Loucy (cell line): Measurements from ENCODE around the gene OR2T27.

ENCODE experiments used
- H2AFZ ChIP-seq: fragments of 200-600 bp; sonication (generic); 2 replicates; pipeline ENCODE4 v1.6.0; 2016; ENCODE audit warnings: antibody characterized with exemption, mild to moderate bottlenecking, low read length, moderate library complexity
- H3F3A ChIP-seq: fragments of 200-600 bp; 2 replicates; pipeline ENCODE4 v1.6.0; 2016; ENCODE audit warnings: antibody characterized with exemption, low read depth, mild to moderate bottlenecking
- H3K27me3 ChIP-seq: fragments of 200-600 bp; sonication (generic); 2 replicates; pipeline ENCODE4 v1.6.1; 2014; ENCODE audit warnings: low read length, mild to moderate bottlenecking; ENCODE audit not compliant: insufficient read depth, poor library complexity, severe bottlenecking
- H3K36me3 ChIP-seq: fragments of 200-600 bp; sonication (generic); 2 replicates; pipeline ENCODE4 v1.6.1; 2016; ENCODE audit warnings: low read length; ENCODE audit not compliant: insufficient read depth
- H3K4me1 ChIP-seq: fragments of 200-600 bp; sonication (generic); 2 replicates; pipeline ENCODE4 v1.5.1; 2014; ENCODE audit warnings: low read length, mild to moderate bottlenecking; ENCODE audit not compliant: insufficient read depth, poor library complexity, severe bottlenecking
- H3K4me2 ChIP-seq: fragments of 200-600 bp; sonication (generic); 2 replicates; pipeline ENCODE4 v1.6.0; 2014; ENCODE audit warnings: antibody characterized with exemption, low read length, low read depth, mild to moderate bottlenecking; ENCODE audit not compliant: poor library complexity, severe bottlenecking
- H3K4me3 ChIP-seq: fragments of 200-600 bp; sonication (generic); 2 replicates; pipeline ENCODE4 v1.5.1; 2014; ENCODE audit warnings: low read length, mild to moderate bottlenecking, mixed read lengths; ENCODE audit not compliant: poor library complexity, severe bottlenecking
- H3K79me2 ChIP-seq: fragments of 200-600 bp; sonication (generic); 2 replicates; pipeline ENCODE4 v1.6.1; 2014; ENCODE audit warnings: low read length; ENCODE audit not compliant: insufficient read depth
- H3K9ac ChIP-seq: fragments of 200-600 bp; sonication (generic); 2 replicates; pipeline ENCODE4 v1.6.0; 2014; ENCODE audit warnings: mild to moderate bottlenecking, low read depth, low read length, moderate library complexity; ENCODE audit not compliant: poor library complexity, severe bottlenecking
- H3K9me2 ChIP-seq: fragments of 200-600 bp; sonication (generic); replicated peaks from 2 replicates; pipeline ENCODE4 v1.6.1; 2016; ENCODE audit warnings: low read depth, low read length, mixed read lengths
- H3K9me3 ChIP-seq: fragments of 200-600 bp; sonication (generic); 2 replicates; pipeline ENCODE4 v1.6.1; 2014; ENCODE audit warnings: mild to moderate bottlenecking, antibody characterized with exemption, low read length, low read depth; ENCODE audit not compliant: insufficient read depth
- H4K20me1 ChIP-seq: fragments of 200-600 bp; sonication (generic); 2 replicates; pipeline ENCODE4 v1.6.0; 2014; ENCODE audit warnings: antibody characterized with exemption, low read length, mild to moderate bottlenecking; ENCODE audit not compliant: insufficient read depth, poor library complexity, severe bottlenecking
- EZH2phosphoT487 ChIP-seq: fragments of 200-600 bp; IDR thresholded peaks from 2 replicates; pipeline ENCODE4 v1.6.1; 2018; ENCODE audit warnings: antibody characterized with exemption, mild to moderate bottlenecking, moderate library complexity, borderline replicate concordance
- TF ChIP-seq, protein P1 (sequence below): fragments of 200-600 bp; sonication (generic); conservative IDR thresholded peaks from 2 replicates; pipeline ENCODE4 v1.5.1; 2014; ENCODE audit warnings: mild to moderate bottlenecking, antibody characterized with exemption, low read length

OR2T27 gene

DNA sequence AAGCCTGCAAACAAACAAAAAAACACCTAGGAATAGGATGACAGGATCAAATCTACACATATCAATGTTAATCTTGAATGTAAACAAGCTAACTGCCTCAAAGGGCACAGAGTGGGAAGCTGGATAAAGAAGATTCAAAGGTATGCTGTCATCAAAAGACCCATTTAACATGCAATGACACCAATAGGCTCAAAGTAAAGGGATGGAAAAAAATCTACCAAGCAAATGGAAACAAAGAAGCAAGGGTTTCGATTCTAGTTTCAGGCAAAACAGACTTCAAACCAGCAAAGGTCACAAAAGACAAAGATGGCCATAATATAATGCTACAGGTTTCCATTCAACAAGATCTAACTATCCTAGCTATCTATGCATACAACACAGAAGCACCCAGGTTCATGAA, 41.6 kb downstream of the OR2T27 start:
- no peaks in the 10 kb centered on the region for H3K9me2 ChIP-seq
- H2AFZ ChIP-seq = no peak overlapping the region
- H3K9ac ChIP-seq = no peak overlapping the region
- no peaks in the 10 kb centered on the region for H3F3A ChIP-seq
- H3K79me2 ChIP-seq = no peaks in the 10 kb centered on the region
- H3K27me3 ChIP-seq = no peaks in the 10 kb centered on the region
- no peaks in the 10 kb centered on the region for H3K36me3 ChIP-seq
- TF ChIP-seq, protein P1, sequence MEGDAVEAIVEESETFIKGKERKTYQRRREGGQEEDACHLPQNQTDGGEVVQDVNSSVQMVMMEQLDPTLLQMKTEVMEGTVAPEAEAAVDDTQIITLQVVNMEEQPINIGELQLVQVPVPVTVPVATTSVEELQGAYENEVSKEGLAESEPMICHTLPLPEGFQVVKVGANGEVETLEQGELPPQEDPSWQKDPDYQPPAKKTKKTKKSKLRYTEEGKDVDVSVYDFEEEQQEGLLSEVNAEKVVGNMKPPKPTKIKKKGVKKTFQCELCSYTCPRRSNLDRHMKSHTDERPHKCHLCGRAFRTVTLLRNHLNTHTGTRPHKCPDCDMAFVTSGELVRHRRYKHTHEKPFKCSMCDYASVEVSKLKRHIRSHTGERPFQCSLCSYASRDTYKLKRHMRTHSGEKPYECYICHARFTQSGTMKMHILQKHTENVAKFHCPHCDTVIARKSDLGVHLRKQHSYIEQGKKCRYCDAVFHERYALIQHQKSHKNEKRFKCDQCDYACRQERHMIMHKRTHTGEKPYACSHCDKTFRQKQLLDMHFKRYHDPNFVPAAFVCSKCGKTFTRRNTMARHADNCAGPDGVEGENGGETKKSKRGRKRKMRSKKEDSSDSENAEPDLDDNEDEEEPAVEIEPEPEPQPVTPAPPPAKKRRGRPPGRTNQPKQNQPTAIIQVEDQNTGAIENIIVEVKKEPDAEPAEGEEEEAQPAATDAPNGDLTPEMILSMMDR = no peak
- no peak for TF ChIP-seq EZH2phosphoT487
- H3K4me1 ChIP-seq = no peaks in the 10 kb centered on the region
- no peak overlapping the region for H3K4me2 ChIP-seq
- H3K9me3 ChIP-seq = no peaks in the 10 kb centered on the region
- no peak overlapping the region for H3K4me3 ChIP-seq
- H4K20me1 ChIP-seq = no peaks in the 10 kb centered on the region

DNA sequence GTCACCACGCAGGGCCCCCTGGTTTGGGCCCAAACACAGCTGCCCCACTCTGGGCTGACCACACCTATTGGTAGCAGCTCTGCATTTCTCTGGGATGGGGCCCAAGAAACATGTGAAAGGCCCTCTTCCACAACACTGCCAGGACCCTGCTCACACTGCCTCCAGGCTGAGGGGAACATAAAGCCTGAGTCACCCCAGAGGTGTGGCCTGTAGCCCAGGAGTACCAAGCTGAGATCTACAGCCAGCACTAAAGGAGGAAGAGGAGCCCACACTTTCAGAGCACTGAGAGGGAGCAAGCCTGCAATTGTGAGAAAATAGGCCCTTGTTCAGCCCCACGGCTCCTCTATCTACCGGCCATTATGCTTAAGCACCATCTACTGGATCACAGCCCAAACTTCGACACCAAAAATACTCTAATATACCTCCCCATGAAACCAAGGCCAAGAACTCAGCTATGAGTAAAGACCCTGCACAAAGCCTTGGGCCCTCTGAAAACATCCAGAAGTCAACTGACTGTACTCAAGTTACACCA, 43.4 kb downstream of the OR2T27 start:
- Histone ChIP-seq H3K9me2 (no peaks in the 10 kb centered on the region), H3K9ac (no peak overlapping the region), H3K4me2 (no peak overlapping the region), H3K79me2 (no peaks in the 10 kb centered on the region), H3K27me3 (no peaks in the 10 kb centered on the region), H3K36me3 (no peaks in the 10 kb centered on the region), H4K20me1 (no peaks in the 10 kb centered on the region), H2AFZ (no peak overlapping the region), H3K4me3 (no peak overlapping the region), H3K9me3 (no peaks in the 10 kb centered on the region), H3K4me1 (no peaks in the 10 kb centered on the region), H3F3A (no peaks in the 10 kb centered on the region)
- TF ChIP-seq, protein P1 = no peak
- no peak for TF ChIP-seq EZH2phosphoT487

DNA sequence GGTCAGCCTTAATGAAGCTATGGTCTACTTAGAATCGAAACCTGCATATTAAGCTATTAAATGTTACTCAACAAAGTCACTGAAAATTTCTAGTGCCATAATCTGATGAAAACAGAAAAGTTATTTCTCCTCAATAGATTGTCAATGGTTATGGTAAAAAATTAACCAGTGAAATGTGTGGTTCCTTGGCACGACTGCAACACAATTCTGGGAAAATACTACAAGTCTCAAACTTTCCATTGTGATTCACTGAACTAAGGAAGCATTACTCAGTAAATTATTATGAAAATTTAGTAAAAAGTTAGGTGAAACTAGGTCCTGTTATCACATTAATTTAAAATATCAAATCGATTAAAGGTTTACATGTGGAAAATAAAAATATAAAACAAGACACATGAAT, 45.0 kb downstream of the OR2T27 start:
- Histone ChIP-seq H2AFZ (no peak overlapping the region), H3K9ac (no peak overlapping the region), H3K4me2 (no peak overlapping the region), H4K20me1 (no peaks in the 10 kb centered on the region), H3K27me3 (no peaks in the 10 kb centered on the region), H3K9me2 (no peaks in the 10 kb centered on the region), H3K79me2 (no peaks in the 10 kb centered on the region), H3K36me3 (no peaks in the 10 kb centered on the region), H3F3A (no peaks in the 10 kb centered on the region), H3K9me3 (no peaks in the 10 kb centered on the region), H3K4me1 (no peaks in the 10 kb centered on the region), H3K4me3 (no peak overlapping the region)
- TF ChIP-seq, protein P1 = no peak
- no peak for TF ChIP-seq EZH2phosphoT487
